Endometrial microvascular endothelial cells (primary cell): ENCODE results near the gene KPNA4. TPM values are rescaled to one million over a fixed set of nuclear protein-coding genes. Genes with fewer than 3 reads are reported as not detected.
"Not testable (repeated sequence)": the region's sequence is repeated elsewhere in the genome, so short reads cannot be mapped to it uniquely, and the experiment has no call there.

Source experiments
- in situ Hi-C: cut with HindIII; loops from 2 replicates; pipeline ENCODE4 v1.10.0; 2017; ENCODE audit warnings: low sequenced_read_pairs, low pct_unique_long_range_greater_than_20kb; ENCODE audit errors: inconsistent ontology term
- total RNA-seq: library from RNA; depleted of rRNA; stranded (reverse); fragments of >200 nt; gene quantifications from one replicate; pipeline ENCODE4 v1.2.3, GENCODE V29; 2015; ENCODE audit errors: inconsistent ontology term

The KPNA4 gene
- total RNA-seq, result 50.3 TPM

GRCh38 chr3:160565442-160566403, at the start of gene KPNA4:
TSS of gene KPNA4 (minus strand) at chr3:160565571. CDS start at chr3:160565282, 289 bp downstream.
- in situ Hi-C loops, result no loop called here

- in situ Hi-C loops, result no loop called here
These were observed 48.3 kb upstream of the KPNA4 start for GRCh38 chr3:160613661-160614060.

- in situ Hi-C loops, result no loop called here
These were observed 47.2 kb upstream of the KPNA4 start for GRCh38 chr3:160612386-160613075.

GRCh38 chr3:160611141-160611540, 45.8 kb upstream of the KPNA4 start:
- in situ Hi-C loops, result no loop called here

- in situ Hi-C loops, result no loop called here
These were observed 43.5 kb upstream of the KPNA4 start for GRCh38 chr3:160608870-160609269.

- in situ Hi-C loops, result no loop called here
These were observed 42.5 kb upstream of the KPNA4 start for GRCh38 chr3:160607826-160608225.

- in situ Hi-C loops, result no loop called here
These were observed 39.9 kb upstream of the KPNA4 start for GRCh38 chr3:160605315-160605714.

- in situ Hi-C loops, result not testable (repeated sequence)
These were observed 38.5 kb upstream of the KPNA4 start for GRCh38 chr3:160603845-160604244.

GRCh38 chr3:160602259-160602658, 36.9 kb upstream of the KPNA4 start:
- in situ Hi-C loops, result no loop called here

GRCh38 chr3:160601288-160601687, 35.9 kb upstream of the KPNA4 start:
- in situ Hi-C loops, result no loop called here

- in situ Hi-C loops, result no loop called here
These were observed 33.5 kb upstream of the KPNA4 start for GRCh38 chr3:160598865-160599264.

- in situ Hi-C loops, result no loop called here
These were observed 22.7 kb upstream of the KPNA4 start for GRCh38 chr3:160588023-160588422.

GRCh38 chr3:160587105-160587504, 21.7 kb upstream of the KPNA4 start:
- in situ Hi-C loops, result no loop called here

GRCh38 chr3:160586679-160587078, 21.3 kb upstream of the KPNA4 start:
- in situ Hi-C loops, result no loop called here

GRCh38 chr3:160583451-160583850, 18.1 kb upstream of the KPNA4 start:
- in situ Hi-C loops, result no loop called here

- in situ Hi-C loops, result no loop called here
These were observed 15.6 kb upstream of the KPNA4 start for GRCh38 chr3:160580938-160581337.

GRCh38 chr3:160577556-160578195, 12.3 kb upstream of the KPNA4 start:
- in situ Hi-C loops, result no loop called here

- in situ Hi-C loops, result no loop called here
These were observed 11.7 kb upstream of the KPNA4 start for GRCh38 chr3:160577093-160577492.

GRCh38 chr3:160576621-160577020, 11.2 kb upstream of the KPNA4 start:
- in situ Hi-C loops, result no loop called here
